RWPE1 (cell line): ENCODE measurements around the gene UTP11.

Experiments
- CTCF ChIA-PET: fragments of 350-600 bp; sonication (Branson Sonifier 250); formaldehyde crosslinking; extraction: SDS; loops from one replicate; lab custom pipeline; 2021; lab: Yijun Ruan, JAX
- POLR2A ChIA-PET: fragments of 400-600 bp; formaldehyde crosslinking; extraction: SDS; loops from one replicate; lab custom pipeline; 2020; ENCODE audit warnings: antibody characterized with exemption; ENCODE audit not compliant: low non-redundant PET; lab: Yijun Ruan, JAX
- DNase-seq: peaks from one replicate; pipeline ENCODE4 v3.0.0; 2012; ENCODE audit warnings: low spot score
- H3K27ac ChIP-seq: fragments of 450-650 bp; 2 replicates; pipeline ENCODE4 v1.5.1; 2017
- TF ChIP-seq, protein P1 (sequence below): fragments of 450-650 bp; conservative IDR thresholded peaks from 2 replicates; pipeline ENCODE4 v1.5.1; 2017; ENCODE audit warnings: low read depth, mild to moderate bottlenecking

The UTP11 gene

GRCh38 chr1:38060498-38060897, 48.0 kb downstream of the UTP11 start:
- H3K27ac ChIP-seq: no peak overlapping the region
- ChIA-PET CTCF (no interaction called here), POLR2A (no interaction called here)
- TF ChIP-seq, protein P1, sequence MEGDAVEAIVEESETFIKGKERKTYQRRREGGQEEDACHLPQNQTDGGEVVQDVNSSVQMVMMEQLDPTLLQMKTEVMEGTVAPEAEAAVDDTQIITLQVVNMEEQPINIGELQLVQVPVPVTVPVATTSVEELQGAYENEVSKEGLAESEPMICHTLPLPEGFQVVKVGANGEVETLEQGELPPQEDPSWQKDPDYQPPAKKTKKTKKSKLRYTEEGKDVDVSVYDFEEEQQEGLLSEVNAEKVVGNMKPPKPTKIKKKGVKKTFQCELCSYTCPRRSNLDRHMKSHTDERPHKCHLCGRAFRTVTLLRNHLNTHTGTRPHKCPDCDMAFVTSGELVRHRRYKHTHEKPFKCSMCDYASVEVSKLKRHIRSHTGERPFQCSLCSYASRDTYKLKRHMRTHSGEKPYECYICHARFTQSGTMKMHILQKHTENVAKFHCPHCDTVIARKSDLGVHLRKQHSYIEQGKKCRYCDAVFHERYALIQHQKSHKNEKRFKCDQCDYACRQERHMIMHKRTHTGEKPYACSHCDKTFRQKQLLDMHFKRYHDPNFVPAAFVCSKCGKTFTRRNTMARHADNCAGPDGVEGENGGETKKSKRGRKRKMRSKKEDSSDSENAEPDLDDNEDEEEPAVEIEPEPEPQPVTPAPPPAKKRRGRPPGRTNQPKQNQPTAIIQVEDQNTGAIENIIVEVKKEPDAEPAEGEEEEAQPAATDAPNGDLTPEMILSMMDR: no peak
- no peak for DNase-seq

DNA sequence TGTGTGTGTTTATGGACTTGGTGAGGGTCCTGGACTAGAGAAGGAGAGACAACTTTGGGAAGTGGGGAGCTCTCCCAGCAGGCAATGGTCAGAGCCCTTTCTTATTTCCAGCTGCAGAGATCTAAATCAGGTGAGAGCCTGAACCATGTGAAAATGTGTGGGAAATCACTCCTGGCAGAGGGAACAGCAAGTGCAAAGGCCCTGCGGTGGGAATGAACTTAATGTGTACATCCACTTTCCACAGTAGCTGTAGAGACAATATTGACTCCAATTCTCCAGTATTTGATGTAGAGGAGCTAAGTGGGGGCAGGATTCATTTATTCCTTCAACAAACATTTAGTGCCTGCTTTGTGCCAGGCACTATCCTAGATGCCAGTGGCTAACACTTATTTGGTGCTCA, 48.8 kb downstream of the UTP11 start:
- no peak for DNase-seq
- POLR2A ChIA-PET: no interaction called here
- TF ChIP-seq, protein P1: no peak
- H3K27ac ChIP-seq: no peak overlapping the region
- CTCF ChIA-PET: no interaction called here

DNA sequence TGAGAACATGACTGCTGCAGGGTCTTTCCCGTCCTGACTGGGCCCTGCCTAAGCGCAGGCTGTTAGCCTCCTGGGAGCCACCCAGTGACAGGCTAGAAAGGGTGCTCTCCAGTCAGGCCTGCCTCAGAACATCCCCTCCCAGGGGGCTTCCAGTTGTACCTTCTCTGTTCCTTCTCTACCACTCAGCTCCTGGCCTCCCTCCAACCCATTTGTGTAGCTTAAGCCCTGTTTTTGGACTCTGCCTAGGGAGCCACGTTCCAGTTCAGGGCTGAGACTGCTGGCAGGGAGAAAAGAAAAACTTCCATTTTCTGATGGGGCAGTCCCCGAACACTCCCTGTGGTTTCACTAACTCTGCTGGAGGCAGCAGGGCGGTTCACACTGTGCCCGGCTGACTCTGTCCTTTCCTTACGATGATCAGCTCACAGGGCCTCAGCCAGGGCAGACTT, 49.4 kb downstream of the UTP11 start:
- ChIA-PET CTCF (interaction anchor here (0.7 kb wide), 1 partner anchor 14 kb away, joined by 4 read pairs; no protein-coding TSS in a partner anchor), POLR2A (no interaction called here)
- DNase-seq: no peak
- no peak overlapping the region for H3K27ac ChIP-seq
- TF ChIP-seq, protein P1: no peak

GRCh38 chr1:38062361-38063288, 50.1 kb downstream of the UTP11 start:
- H3K27ac ChIP-seq: no peak overlapping the region
- TF ChIP-seq, protein P1: no peak
- CTCF ChIA-PET: interaction anchor here (0.7 kb wide), 1 partner anchor 15 kb away, joined by 4 read pairs; no protein-coding TSS in a partner anchor
- no peak for DNase-seq
- POLR2A ChIA-PET: interaction anchor here (0.6 kb wide), 1 partner anchor 9 kb away, joined by 6 read pairs; no protein-coding TSS in a partner anchor

DNA sequence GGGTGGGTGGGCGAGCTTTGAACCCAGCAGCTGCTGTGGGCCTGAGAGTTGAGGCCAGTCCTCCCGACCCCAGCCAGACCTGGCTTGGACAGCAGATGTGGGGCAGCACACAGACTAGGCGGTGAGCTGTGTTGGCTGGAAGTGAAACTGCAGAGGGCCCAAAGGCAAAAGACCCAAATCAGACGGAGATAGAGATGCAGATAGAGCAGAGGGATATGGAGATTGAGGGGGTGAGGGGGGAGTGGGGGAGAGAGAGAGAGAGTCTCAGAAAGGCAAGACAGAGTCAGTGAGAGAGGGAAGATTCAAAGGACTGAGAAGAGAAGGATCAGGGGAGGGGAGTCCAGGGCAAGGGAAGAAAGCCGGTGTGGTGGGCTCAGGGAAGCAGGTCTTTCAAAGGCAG, 51.1 kb downstream of the UTP11 start:
- POLR2A ChIA-PET: no interaction called here
- no peak overlapping the region for H3K27ac ChIP-seq
- TF ChIP-seq, protein P1: no peak
- CTCF ChIA-PET: no interaction called here
- DNase-seq: no peak

GRCh38 chr1:38064197-38064903, 51.8 kb downstream of the UTP11 start:
- TF ChIP-seq, protein P1: no peak
- peak; percentile 73 for DNase-seq
- ChIA-PET CTCF (interaction anchor here (0.6 kb wide), 2 partner anchors 65 to 130 kb away, joined by 3 read pairs; no protein-coding TSS in a partner anchor), POLR2A (no interaction called here)
- H3K27ac ChIP-seq: no peak overlapping the region
